GM21381 (cell line): ENCODE measurements around the gene ROS1.

ENCODE experiments used
- ATAC-seq: cut with Tn5 transposase; IDR thresholded peaks from one replicate; pipeline ENCODE4 v1.9.1; 2021; ENCODE audit warnings: mild to moderate bottlenecking, moderate library complexity; ENCODE audit not compliant: unreplicated experiment

ROS1 gene

DNA sequence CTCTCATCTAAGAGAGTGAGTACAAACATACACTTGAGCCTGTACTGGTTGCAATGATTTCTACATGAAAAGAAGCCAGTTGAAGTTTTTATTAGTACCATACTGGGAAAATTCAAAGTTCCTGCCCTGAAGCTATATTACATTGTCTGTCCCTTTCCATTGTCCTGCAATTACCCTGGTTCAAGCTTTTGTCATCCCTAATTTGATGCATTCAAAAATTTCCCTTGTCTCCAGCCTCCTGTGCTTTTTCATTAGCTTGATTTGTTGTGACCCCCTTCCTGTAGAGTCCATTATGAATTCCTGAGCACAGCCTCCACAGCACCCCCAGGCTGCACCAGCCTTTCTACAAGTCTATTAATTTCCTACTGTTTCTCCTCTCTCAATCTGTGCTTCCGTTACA lies 114.0 kb downstream of the ROS1 start:
- no peak for ATAC-seq

DNA sequence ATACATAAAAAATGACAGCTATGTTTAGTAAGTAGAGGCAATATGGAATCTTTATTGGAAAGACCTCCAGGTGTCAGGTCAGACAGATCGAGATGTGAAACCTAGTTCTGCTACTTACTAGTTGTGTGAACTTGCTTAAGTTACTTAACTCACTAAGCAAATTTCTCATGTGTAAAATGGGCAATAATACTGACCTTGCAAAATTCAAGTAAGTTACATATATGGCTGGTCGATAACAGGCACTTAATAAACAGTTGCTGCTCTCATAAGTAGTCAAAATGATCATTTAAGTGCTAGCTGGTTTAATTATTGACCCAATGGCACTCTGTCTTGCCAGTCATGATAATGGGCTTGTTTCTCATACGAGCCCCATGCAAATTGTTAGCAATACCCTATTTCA lies 114.4 kb downstream of the ROS1 start:
- no peak for ATAC-seq

DNA sequence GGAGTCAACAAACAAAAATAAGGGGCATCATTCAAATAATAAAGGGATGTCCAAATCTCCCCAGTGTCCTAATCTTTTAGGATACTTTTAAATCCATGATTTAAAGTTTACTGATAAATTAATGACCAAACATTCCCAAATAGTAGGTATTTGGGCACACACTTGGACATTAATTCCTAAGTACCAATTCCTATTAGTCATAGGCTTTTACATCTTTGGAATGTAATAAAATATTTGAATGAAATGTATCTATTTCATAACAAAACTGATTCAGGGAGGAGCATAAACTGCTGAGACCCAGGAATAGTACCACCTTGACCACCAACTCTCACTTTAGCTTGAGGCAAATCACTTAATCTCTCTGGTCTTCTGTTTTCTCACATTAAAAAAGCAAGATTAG lies 116.1 kb downstream of the ROS1 start:
- no peak for ATAC-seq

DNA sequence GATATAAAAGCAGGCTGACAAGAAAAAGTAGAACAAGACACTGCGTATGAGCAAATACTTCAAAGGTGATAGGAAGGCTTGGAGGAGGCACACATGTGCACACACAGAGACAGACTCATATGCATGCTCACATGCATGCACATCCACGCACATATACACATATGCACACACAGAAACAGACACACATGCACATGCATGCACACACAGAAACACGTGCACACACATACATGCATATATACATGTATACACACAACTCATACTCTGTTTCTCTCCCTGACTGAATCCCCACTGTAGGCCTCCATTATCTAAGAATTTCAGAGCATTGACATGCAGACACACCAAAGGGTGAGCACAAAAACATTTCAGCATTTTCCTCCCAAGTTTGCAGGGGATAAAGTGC lies 116.7 kb downstream of the ROS1 start:
- no peak for ATAC-seq

DNA sequence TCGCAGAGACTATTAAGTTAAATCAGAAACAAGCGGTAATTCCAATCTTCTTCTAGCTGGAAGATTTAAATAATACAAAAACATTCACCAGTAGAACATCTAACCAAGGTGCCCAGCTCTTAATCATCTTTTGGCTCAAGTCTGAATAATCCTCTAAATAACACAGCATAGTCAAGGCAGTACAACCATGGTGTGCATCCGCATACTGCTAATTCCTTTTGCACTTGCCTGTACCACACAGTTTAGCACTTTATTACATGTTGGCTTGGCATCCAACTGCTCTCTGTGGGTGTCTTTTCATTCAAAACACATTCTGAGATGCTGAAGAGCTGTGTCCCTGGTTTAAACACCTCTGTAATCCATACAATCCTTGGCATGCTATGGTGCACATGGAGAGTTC lies 118.1 kb downstream of the ROS1 start:
- ATAC-seq, result no peak

GRCh38 chr6:117306227-117306790 lies 119.4 kb downstream of the ROS1 start:
- ATAC-seq, result no peak

DNA sequence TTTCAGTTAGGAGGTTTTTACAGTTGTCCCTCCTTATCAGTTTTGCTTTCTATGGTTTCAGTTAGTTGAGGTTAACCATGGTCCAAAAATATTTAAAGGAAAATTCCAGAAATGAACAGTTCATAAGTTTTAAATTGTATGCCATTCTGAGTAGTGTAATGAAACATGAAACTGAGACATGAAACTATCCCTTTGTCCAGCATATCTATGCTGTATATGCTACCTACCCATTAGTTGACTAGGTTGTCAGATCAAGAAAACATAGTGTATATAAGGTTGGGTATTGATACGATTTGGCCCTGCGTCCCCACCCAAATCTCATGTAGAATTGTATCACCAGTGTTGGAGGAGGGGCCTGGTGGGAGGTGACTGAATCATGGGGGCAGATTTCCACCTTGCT lies 121.3 kb downstream of the ROS1 start:
- no peak for ATAC-seq

DNA sequence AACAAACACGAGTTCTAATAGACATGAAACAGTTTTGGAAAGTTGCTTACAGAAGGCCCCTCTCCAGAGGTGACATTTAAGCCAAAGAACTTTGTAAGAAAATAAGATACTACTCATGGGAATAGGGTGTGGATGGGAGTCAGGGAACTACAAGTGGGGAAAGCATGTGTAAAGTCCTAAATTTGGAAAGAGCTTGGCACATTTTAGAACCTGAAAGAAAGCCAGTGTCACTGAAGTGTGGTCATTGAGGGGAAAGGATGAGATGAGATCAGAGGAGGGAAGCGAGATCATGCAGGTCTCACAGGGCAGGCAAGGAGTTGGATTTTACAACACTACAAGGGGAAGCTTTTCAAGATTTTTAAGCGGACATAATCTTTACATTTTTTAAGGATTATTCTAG lies 122.4 kb downstream of the ROS1 start:
- no peak for ATAC-seq

- no peak for ATAC-seq
These were observed 126.8 kb downstream of the ROS1 start for GRCh38 chr6:117298941-117299340.

DNA sequence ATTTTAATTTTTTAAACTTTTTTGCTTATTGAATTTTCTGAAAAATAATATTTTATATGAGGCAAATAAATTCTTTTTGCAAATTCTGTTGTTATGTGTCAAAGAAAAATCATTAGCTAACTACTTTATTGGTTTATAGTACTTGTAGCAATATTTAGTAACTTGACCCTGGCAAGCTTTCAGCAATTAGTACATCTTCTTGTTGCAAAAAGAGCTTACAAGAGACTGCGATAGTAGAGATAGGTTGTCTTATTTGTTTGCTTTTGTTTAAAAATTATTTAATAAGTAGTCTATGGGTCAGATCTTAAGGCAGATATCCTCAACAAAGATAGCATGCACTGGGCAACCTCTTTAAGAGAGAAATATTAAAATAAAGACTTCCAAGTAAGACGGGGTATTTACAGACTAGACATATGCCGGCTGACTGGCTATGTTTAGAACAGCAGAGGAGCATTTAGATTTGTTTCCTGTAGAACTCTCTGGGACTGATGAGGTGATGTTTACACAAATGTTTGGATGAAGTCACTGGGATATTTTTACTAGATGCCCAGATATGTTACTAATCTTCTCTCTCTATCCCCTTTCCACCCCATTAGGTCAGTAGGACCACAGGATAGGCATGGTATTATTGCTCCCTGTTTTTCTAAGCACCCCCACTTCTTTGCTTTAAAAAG lies 135.4 kb downstream of the ROS1 start:
- ATAC-seq, result no peak

DNA sequence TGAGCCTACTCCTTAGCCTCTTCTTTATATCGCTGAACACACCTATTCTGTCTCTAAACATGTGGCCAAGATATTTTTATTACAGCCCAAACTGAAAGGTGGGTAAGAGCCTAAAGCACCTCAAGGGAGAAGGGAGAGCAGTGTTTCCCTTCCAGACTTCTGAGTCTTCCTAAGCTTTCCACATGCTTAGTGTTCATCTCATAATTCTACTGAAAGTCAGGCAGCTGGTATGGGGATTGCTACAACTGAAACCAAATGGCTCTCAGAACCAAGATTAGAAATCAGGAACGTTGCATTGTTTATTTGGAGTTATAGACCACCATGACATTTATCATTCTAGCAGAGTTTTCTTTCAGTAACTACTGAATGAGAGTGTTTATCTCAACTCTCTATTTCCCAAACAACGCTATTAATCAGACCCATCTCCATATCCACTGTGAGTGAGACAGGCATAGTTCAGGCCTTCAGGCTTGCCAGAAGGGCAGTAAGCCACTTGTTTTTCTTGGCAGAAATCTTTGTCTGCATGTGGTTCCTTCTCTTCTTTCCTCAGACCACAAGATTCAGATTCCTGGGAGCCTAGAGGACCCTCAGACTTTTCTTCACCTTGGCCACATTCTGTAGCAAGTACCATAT lies 137.5 kb downstream of the ROS1 start:
- no peak for ATAC-seq

DNA sequence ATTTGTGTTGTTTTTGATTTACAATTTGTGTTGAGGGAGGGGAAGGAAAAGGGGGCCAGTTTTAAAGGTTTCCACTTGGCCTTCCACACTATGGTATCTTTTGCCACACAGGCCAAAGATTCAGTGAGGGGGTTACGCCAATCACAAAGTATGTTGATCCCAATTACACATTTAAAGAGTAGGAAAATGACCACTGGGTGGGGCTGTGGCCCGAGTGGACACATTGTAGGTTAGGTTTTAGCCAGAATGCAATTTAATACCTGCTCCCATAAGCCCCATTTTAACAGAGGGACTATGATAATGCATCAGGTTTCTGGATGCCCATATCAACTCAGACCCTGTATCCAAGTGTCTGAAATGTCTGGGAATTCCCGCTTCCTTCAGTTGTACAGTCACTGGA lies 144.8 kb downstream of the ROS1 start:
- no peak for ATAC-seq

GRCh38 chr6:117276778-117277316 lies 148.9 kb downstream of the ROS1 start:
- no peak for ATAC-seq

DNA sequence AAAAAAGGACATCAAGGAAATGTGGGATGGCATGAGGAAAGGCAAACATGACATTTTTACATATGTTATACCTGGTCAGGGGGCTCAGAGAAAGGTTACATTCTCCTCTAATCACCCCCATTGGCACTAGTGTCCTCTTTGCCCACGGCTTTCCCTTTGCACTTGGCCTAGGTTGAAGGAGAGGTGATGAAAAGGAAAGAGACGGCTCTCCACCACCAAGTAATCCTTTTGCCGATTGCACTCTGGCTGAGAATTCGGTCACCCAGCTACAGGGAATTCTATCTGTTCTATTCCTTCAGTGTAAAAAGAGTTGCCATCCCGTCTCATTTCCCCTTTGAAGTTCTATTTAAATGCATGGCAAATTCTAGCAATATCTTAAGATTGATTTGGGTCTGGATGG lies 150.0 kb downstream of the ROS1 start:
- ATAC-seq, result no peak

- ATAC-seq, result no peak
These were observed 150.5 kb downstream of the ROS1 start for GRCh38 chr6:117275205-117275604.

- ATAC-seq, result no peak
These were observed 152.9 kb downstream of the ROS1 start for GRCh38 chr6:117272891-117273290.

DNA sequence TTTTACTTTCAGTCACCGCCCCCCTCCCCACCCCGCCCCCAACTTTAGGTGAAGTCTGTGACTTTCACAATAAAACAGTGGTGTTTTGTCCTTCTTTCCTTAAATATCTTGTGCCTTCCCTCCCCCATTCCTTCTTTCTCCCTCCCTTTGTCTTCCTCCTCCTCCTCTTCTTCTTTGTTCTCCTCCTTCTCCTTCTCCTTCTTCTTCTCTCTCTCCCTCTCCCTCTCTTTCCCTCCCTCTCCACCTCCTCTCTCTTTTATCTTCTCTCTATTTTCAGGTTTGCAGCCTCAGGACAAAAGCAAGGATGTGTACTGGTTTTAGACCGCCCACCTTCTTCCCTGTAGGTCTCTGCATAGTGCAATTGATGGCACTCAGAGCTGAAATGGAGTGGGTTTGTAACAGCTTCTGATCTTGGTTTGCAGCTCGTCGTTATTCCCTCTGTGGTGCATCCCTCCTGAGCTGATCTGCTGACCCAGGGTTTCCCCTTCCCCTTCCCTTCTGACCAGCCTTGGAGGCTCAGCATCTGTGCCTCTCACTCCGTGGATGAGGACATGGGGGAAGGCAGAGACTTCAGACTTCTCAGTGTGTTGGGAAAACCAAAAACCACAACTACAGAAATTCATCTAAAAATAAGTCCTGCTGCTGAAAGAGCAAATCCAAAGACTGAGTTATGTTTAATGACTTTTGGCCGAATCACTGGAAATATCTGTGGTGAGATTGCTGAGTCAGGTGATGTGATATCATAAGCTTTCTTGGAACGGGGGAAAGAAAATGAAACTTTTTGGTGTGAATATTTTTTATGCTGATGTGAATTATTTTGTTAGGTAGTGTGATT lies 153.5 kb downstream of the ROS1 start:
- no peak for ATAC-seq

- ATAC-seq, result no peak
These were observed 154.8 kb downstream of the ROS1 start for GRCh38 chr6:117270843-117271507.

- no peak for ATAC-seq
These were observed 155.5 kb downstream of the ROS1 start for GRCh38 chr6:117270055-117270842.

DNA sequence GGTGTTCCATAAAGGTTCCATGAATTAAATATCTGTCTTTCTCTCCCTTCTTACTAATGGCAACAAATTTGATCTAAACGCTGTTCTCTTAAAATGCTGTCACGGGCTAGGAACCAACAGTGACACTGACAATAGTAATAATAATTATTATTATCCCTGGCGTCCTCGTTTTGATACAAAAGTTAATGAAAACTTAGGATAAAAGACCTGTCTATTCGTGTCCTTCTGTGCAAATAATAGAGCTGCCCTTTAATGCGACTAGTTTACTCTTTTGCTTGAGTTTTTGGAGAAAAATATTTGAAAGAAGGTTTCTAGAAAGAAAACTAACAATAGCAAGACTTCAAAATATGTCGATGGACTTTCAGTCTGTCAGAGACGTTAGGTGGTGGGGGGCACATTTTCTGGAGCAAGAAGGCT lies 156.1 kb downstream of the ROS1 start:
- no peak for ATAC-seq
